ENCODE measurements around the gene RPL36.

The RPL36 gene

GRCh38 chr19:5717215-5717935, 27.3 kb downstream of the RPL36 start:
- no peak for DNase-seq (ENCODE audit: low spot score)
- in situ Hi-C loops (cut with MboI; ENCODE audit: low pct_unique_long_range_greater_than_20kb, low sequenced_read_pairs, unreplicated experiment), result no loop called here
- TF ChIP-seq, protein P1, sequence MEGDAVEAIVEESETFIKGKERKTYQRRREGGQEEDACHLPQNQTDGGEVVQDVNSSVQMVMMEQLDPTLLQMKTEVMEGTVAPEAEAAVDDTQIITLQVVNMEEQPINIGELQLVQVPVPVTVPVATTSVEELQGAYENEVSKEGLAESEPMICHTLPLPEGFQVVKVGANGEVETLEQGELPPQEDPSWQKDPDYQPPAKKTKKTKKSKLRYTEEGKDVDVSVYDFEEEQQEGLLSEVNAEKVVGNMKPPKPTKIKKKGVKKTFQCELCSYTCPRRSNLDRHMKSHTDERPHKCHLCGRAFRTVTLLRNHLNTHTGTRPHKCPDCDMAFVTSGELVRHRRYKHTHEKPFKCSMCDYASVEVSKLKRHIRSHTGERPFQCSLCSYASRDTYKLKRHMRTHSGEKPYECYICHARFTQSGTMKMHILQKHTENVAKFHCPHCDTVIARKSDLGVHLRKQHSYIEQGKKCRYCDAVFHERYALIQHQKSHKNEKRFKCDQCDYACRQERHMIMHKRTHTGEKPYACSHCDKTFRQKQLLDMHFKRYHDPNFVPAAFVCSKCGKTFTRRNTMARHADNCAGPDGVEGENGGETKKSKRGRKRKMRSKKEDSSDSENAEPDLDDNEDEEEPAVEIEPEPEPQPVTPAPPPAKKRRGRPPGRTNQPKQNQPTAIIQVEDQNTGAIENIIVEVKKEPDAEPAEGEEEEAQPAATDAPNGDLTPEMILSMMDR (IDR thresholded peaks at IDR 0.05; ENCODE audit: extremely low read depth, insufficient read depth, missing control alignments), result no peak

GRCh38 chr19:5718037-5718578, 28.0 kb downstream of the RPL36 start:
- in situ Hi-C loops (cut with MboI; ENCODE audit: low pct_unique_long_range_greater_than_20kb, low sequenced_read_pairs, unreplicated experiment), result no loop called here

GRCh38 chr19:5718579-5719273, 28.6 kb downstream of the RPL36 start:
- peak; percentile 74 for DNase-seq (ENCODE audit: low spot score)
- in situ Hi-C loops (cut with MboI; ENCODE audit: low pct_unique_long_range_greater_than_20kb, low sequenced_read_pairs, unreplicated experiment), result no loop called here
- TF ChIP-seq, protein P1 (IDR thresholded peaks at IDR 0.05; ENCODE audit: extremely low read depth, insufficient read depth, missing control alignments), result no peak

More at GRCh38 chr19:5718037-5718578, 28.0 kb downstream of the RPL36 start:
- no peak for DNase-seq (ENCODE audit: low spot score)
- TF ChIP-seq, protein P1 (IDR thresholded peaks at IDR 0.05; ENCODE audit: extremely low read depth, insufficient read depth, missing control alignments), result no peak

DNA sequence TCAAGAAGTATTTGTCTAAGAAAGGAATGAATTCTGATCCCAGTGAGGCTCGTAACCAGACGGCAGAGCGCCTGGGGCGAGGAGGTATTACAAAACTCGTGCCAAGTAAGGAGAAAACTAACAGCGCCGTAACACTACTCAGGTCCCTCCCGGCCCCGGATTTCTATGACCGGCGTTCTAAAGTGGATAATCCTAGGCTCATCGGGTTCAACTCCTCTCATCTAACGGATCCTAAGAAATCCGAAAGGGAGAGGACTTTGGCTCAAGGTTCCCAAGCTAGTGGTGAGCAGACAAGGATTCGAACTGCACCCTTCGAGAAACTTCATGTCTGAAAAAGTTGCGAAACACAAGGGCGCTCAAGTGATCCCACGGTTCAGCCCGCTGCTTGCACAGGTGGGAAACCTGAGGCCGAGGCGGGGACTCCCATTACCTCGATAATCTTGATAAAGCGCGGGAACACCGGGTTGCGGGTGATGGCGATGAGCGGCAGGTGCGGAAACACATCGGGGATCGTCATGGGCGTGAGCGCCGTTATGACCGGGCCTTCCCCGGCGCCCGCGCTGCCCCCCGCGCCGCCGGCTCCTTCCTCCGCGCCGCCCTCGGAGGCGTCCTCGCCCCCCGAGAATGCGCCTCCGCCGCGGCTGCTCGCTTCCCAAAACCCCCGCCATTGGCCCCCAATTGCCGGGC, 29.3 kb downstream of the RPL36 start:
- TF ChIP-seq, protein P1 (IDR thresholded peaks at IDR 0.05; ENCODE audit: extremely low read depth, insufficient read depth, missing control alignments), result no peak
- DNase-seq (ENCODE audit: low spot score), result no peak
- in situ Hi-C loops (cut with MboI; ENCODE audit: low pct_unique_long_range_greater_than_20kb, low sequenced_read_pairs, unreplicated experiment), result no loop called here

DNA sequence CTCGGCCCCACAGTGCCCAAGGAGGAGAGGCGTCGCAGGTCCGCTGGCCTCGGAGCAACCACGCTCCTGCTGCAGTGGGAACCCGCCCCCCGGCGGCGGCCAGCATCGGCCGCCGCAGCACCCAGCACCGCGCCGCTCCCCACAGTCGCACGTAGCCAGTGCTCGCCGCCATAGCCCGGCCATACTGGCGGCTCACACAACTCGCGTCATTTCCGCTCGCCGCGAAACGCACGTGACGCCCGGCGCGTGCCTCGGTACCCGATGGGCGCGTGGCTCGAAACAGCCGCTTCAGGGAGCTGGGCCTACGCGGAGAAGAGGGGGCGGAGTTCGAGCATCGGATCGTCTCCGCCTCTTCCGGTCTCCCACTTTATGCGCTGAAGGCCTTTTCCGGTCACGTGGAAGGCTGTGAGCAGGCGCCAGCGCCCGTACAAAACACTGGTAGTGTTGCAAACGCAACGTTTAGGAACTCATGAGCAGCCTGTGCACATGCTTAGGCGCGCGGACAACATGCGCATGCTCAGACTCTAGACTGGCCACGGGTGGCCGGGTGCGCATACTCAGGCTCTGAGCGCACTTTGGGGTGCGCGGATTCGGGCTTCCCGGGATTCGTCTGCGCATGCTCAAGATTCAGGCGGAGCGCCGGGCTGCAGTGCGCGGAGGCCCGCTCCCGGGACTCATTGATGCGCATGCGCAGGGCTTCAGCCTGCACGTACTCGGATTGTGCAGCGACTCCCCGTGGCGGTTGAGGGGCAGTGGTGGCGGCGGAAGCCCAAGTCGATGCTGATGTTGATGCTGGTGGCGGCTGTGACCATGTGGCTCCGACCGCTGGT, 30.1 kb downstream of the RPL36 start, which contains the start of the genes CATSPERD and LONP1:
CATSPERD (plus strand) TSS at position 677 of the 830 bp plus-strand sequence; CDS start at position 778, 101 bp downstream.
LONP1 (minus strand) TSS at position 186 of the 830 bp plus-strand sequence; CDS start at position 172, 14 bp downstream.
- DNase-seq (ENCODE audit: low spot score), result peak; percentile 99
- TF ChIP-seq, protein P1 (IDR thresholded peaks at IDR 0.05; ENCODE audit: extremely low read depth, insufficient read depth, missing control alignments), result peak; percentile 97
- in situ Hi-C loops (cut with MboI; ENCODE audit: low pct_unique_long_range_greater_than_20kb, low sequenced_read_pairs, unreplicated experiment), result no loop called here

All from GM13977 (cell line).